RPMI7951 (cell line): ENCODE data around the gene MICAL3. TPM values are rescaled to one million over a fixed set of nuclear protein-coding genes. Genes with fewer than 3 reads are reported as not detected.
"Not testable (repeated sequence)": the region's sequence is repeated elsewhere in the genome, so short reads cannot be mapped to it uniquely, and the experiment has no call there.

Experiments used
- DNase-seq: peaks from one replicate; pipeline ENCODE4 v3.0.0-alpha.2; 2012; ENCODE audit warnings: low read depth
- total RNA-seq: library from RNA; depleted of rRNA; stranded (reverse); fragments of >200 nt; shearing (Covaris generic); gene quantifications from 2 replicates; pipeline ENCODE4 v1.2.3, GENCODE V29; 2014

MICAL3 gene
- total RNA-seq, 1 experiment from 2014 or later = 16.0 TPM

GRCh38 chr22:18059094-18059417 lies 34.7 kb upstream of the MICAL3 start:
- DNase-seq = no peak

GRCh38 chr22:18058371-18059093 lies 34.2 kb upstream of the MICAL3 start:
- no peak for DNase-seq

GRCh38 chr22:18057568-18058209 lies 33.3 kb upstream of the MICAL3 start:
- peak; percentile 97 for DNase-seq

GRCh38 chr22:18056807-18057474 lies 32.6 kb upstream of the MICAL3 start:
- no peak for DNase-seq

GRCh38 chr22:18056161-18056666 lies 31.9 kb upstream of the MICAL3 start:
- DNase-seq = peak; percentile 93

GRCh38 chr22:18055619-18056160 lies 31.3 kb upstream of the MICAL3 start:
- no peak for DNase-seq

- DNase-seq = not testable (repeated sequence)
Measured at GRCh38 chr22:18053216-18053946, 29.0 kb upstream of the MICAL3 start.

- DNase-seq = not testable (repeated sequence)
Measured at GRCh38 chr22:18051113-18051512, 26.8 kb upstream of the MICAL3 start.

- DNase-seq = no peak
Measured at GRCh38 chr22:18050065-18050464, 25.7 kb upstream of the MICAL3 start.

- DNase-seq = peak; percentile 92
Measured at GRCh38 chr22:18048441-18048898, 24.1 kb upstream of the MICAL3 start.

- peak; percentile 43 for DNase-seq
Measured at GRCh38 chr22:18048041-18048440, 23.7 kb upstream of the MICAL3 start.

GRCh38 chr22:18045794-18046193 lies 21.4 kb upstream of the MICAL3 start:
- no peak for DNase-seq

- peak; percentile 34 for DNase-seq
Measured at GRCh38 chr22:18044548-18045271, 20.3 kb upstream of the MICAL3 start.

GRCh38 chr22:18042685-18043084 lies 18.3 kb upstream of the MICAL3 start:
- DNase-seq = peak; percentile 50

- DNase-seq = not testable (repeated sequence)
Measured at GRCh38 chr22:18040898-18041297, 16.5 kb upstream of the MICAL3 start.

- DNase-seq = no peak
Measured at GRCh38 chr22:18035751-18036150, 11.4 kb upstream of the MICAL3 start.

GRCh38 chr22:18034076-18034475 lies 9.7 kb upstream of the MICAL3 start:
- DNase-seq = no peak

GRCh38 chr22:18033204-18033998 lies 9.0 kb upstream of the MICAL3 start:
- DNase-seq = peak; percentile 55

- peak; percentile 93 for DNase-seq
Measured at GRCh38 chr22:18032455-18033101, 8.2 kb upstream of the MICAL3 start.
